ENCODE measurements around the gene PTCH2.
"Not testable (repeated sequence)": the region's sequence is repeated elsewhere in the genome, so short reads cannot be mapped to it uniquely, and the experiment has no call there.

Gene PTCH2

GRCh38 chr1:44817307-44817706, 25.7 kb downstream of the PTCH2 start:
- CTCF ChIA-PET, result interaction anchor here (1.7 to 5.4 kb wide), 5 partner anchors 9 to 86 kb away, joined by 6 to 42 read pairs (median 8); partner anchors contain the start of genes BTBD19, DYNLT4, PLK3 and RNU5D-1
- POLR2A ChIA-PET, result interaction anchor here (0.6 to 5.5 kb wide), 5 partner anchors 9 to 96 kb away, joined by 5 to 120 read pairs (median 57); partner anchors contain the start of genes BTBD19, DYNLT4, PLK3 and RPS8
- TF ChIP-seq, protein P1, sequence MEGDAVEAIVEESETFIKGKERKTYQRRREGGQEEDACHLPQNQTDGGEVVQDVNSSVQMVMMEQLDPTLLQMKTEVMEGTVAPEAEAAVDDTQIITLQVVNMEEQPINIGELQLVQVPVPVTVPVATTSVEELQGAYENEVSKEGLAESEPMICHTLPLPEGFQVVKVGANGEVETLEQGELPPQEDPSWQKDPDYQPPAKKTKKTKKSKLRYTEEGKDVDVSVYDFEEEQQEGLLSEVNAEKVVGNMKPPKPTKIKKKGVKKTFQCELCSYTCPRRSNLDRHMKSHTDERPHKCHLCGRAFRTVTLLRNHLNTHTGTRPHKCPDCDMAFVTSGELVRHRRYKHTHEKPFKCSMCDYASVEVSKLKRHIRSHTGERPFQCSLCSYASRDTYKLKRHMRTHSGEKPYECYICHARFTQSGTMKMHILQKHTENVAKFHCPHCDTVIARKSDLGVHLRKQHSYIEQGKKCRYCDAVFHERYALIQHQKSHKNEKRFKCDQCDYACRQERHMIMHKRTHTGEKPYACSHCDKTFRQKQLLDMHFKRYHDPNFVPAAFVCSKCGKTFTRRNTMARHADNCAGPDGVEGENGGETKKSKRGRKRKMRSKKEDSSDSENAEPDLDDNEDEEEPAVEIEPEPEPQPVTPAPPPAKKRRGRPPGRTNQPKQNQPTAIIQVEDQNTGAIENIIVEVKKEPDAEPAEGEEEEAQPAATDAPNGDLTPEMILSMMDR (IDR thresholded peaks at IDR 0.05; ENCODE audit: control extremely low read depth, extremely low read depth, low read depth, missing control alignments), result no peak
- DNase-seq (ENCODE audit: extremely low spot score), result no peak

GRCh38 chr1:44815926-44816325, 27.1 kb downstream of the PTCH2 start:
- ChIA-PET CTCF (interaction anchor here (1.8 to 2.3 kb wide), 2 partner anchors 16 to 20 kb away, joined by 4 to 10 read pairs; partner anchors contain the start of gene PLK3), POLR2A (interaction anchor here (1.0 to 1.2 kb wide), 2 partner anchors 16 to 40 kb away, joined by 3 to 5 read pairs; partner anchors contain the start of gene RPS8)
- DNase-seq (ENCODE audit: extremely low spot score), result not testable (repeated sequence)

GRCh38 chr1:44812822-44813543, 30.1 kb downstream of the PTCH2 start:
- ChIA-PET CTCF (interaction anchor here (1.3 to 2.9 kb wide), 2 partner anchors 13 to 29 kb away, joined by 3 to 9 read pairs; partner anchors contain the start of gene PLK3), POLR2A (interaction anchor here (0.6 to 2.0 kb wide), 4 partner anchors 10 to 105 kb away, joined by 3 to 7 read pairs (median 6); partner anchors contain the start of gene PLK3)
- TF ChIP-seq, protein P1 (IDR thresholded peaks at IDR 0.05; ENCODE audit: control extremely low read depth, extremely low read depth, low read depth, missing control alignments), result no peak
- DNase-seq (ENCODE audit: extremely low spot score), result no peak

DNA sequence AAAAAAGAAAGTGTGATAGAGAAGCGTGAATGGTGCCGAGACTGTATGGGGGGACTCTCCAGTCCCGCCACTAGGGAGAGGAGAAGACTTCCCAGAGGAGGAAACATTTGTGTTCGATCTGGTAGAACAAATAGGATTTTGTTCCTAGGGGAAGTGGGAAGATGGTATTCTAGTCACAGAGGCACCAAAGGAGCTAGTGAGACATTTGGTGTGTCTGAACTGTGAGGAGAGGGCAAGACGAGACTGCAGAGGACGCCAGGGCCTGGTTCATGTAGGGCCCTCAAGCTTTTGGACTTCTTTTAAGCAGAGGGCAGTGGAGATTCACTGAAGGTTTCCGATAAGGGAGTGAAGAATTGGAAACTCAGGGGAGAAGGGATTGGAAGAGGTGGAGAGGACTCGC, 31.8 kb downstream of the PTCH2 start:
- no peak for DNase-seq (ENCODE audit: extremely low spot score)
- TF ChIP-seq, protein P1 (IDR thresholded peaks at IDR 0.05; ENCODE audit: control extremely low read depth, extremely low read depth, low read depth, missing control alignments), result no peak
- CTCF ChIA-PET, result interaction anchor here (2.9 to 3.8 kb wide), 2 partner anchors 11 to 81 kb away, joined by 9 to 21 read pairs; partner anchors contain the start of genes PLK3 and RNU5D-1
- POLR2A ChIA-PET, result interaction anchor here (0.7 to 7.7 kb wide), 2 partner anchors 8 to 760 kb away, joined by 5 to 120 read pairs; no protein-coding TSS in a partner anchor

GRCh38 chr1:44810762-44811105, 32.3 kb downstream of the PTCH2 start:
- CTCF ChIA-PET, result interaction anchor here (2.9 to 4.3 kb wide), 4 partner anchors 9 to 81 kb away, joined by 9 to 42 read pairs (median 21); partner anchors contain the start of genes PLK3 and RNU5D-1

GRCh38 chr1:44810101-44810761, 32.8 kb downstream of the PTCH2 start:
- POLR2A ChIA-PET, result interaction anchor here (0.7 to 7.7 kb wide), 6 partner anchors 9 to 761 kb away, joined by 5 to 120 read pairs (median 19); partner anchors contain the start of genes PLK3, RNU5D-1 and RPS8

More at GRCh38 chr1:44810762-44811105, 32.3 kb downstream of the PTCH2 start:
- POLR2A ChIA-PET, result interaction anchor here (0.7 to 7.7 kb wide), 3 partner anchors 9 to 761 kb away, joined by 5 to 120 read pairs (median 26); no protein-coding TSS in a partner anchor
- not testable (repeated sequence) for DNase-seq (ENCODE audit: extremely low spot score)

More at GRCh38 chr1:44810101-44810761, 32.8 kb downstream of the PTCH2 start:
- no peak for DNase-seq (ENCODE audit: extremely low spot score)
- CTCF ChIA-PET, result interaction anchor here (1.1 to 4.3 kb wide), 8 partner anchors 9 to 94 kb away, joined by 3 to 42 read pairs (median 21); partner anchors contain the start of genes PLK3 and RNU5D-1
- TF ChIP-seq, protein P1 (IDR thresholded peaks at IDR 0.05; ENCODE audit: control extremely low read depth, extremely low read depth, low read depth, missing control alignments), result no peak

Measured in GM10248 (cell line).